ENCODE data around the gene CD86.
"Not testable (repeated sequence)": the region's sequence is repeated elsewhere in the genome, so short reads cannot be mapped to it uniquely, and the experiment has no call there.

Gene CD86

GRCh38 chr3:122146466-122146865, 91.3 kb downstream of the CD86 start:
- no peak for TF ChIP-seq CTCF (IDR thresholded peaks at IDR 0.05; ENCODE audit: borderline replicate concordance, control extremely low read depth, extremely low read depth, insufficient read depth, missing control alignments)
- in situ Hi-C loops (cut with MboI; ENCODE audit: low sequenced_read_pairs, unreplicated experiment) = no loop called here
- peak; percentile 61 for DNase-seq (ENCODE audit: low spot score)

GRCh38 chr3:122148941-122149627, 93.9 kb downstream of the CD86 start:
- no peak for DNase-seq (ENCODE audit: low spot score)
- in situ Hi-C loops (cut with MboI; ENCODE audit: low sequenced_read_pairs, unreplicated experiment) = no loop called here
- TF ChIP-seq CTCF (IDR thresholded peaks at IDR 0.05; ENCODE audit: borderline replicate concordance, control extremely low read depth, extremely low read depth, insufficient read depth, missing control alignments) = no peak

- TF ChIP-seq CTCF (IDR thresholded peaks at IDR 0.05; ENCODE audit: borderline replicate concordance, control extremely low read depth, extremely low read depth, insufficient read depth, missing control alignments) = no peak
- in situ Hi-C loops (cut with MboI; ENCODE audit: low sequenced_read_pairs, unreplicated experiment) = no loop called here
- DNase-seq (ENCODE audit: low spot score) = no peak
Observed at GRCh38 chr3:122151480-122151879, 96.3 kb downstream of the CD86 start.

- in situ Hi-C loops (cut with MboI; ENCODE audit: low sequenced_read_pairs, unreplicated experiment) = not testable (repeated sequence)
Observed at GRCh38 chr3:122164983-122165382, 109.8 kb downstream of the CD86 start.

GRCh38 chr3:122167630-122168029, 112.5 kb downstream of the CD86 start:
- no peak for TF ChIP-seq CTCF (IDR thresholded peaks at IDR 0.05; ENCODE audit: borderline replicate concordance, control extremely low read depth, extremely low read depth, insufficient read depth, missing control alignments)
- DNase-seq (ENCODE audit: low spot score) = no peak
- in situ Hi-C loops (cut with MboI; ENCODE audit: low sequenced_read_pairs, unreplicated experiment) = no loop called here

More at GRCh38 chr3:122164983-122165382, 109.8 kb downstream of the CD86 start:
- not testable (repeated sequence) for DNase-seq (ENCODE audit: low spot score)

GRCh38 chr3:122168044-122168443, 112.9 kb downstream of the CD86 start:
- in situ Hi-C loops (cut with MboI; ENCODE audit: low sequenced_read_pairs, unreplicated experiment) = no loop called here

More at GRCh38 chr3:122168044-122168443, 112.9 kb downstream of the CD86 start:
- no peak for DNase-seq (ENCODE audit: low spot score)
- TF ChIP-seq CTCF (IDR thresholded peaks at IDR 0.05; ENCODE audit: borderline replicate concordance, control extremely low read depth, extremely low read depth, insufficient read depth, missing control alignments) = no peak

Measured in GM13976 (cell line).